DND-41 (cell line): Measurements from ENCODE around the gene DLG2.

Source experiments
- ATAC-seq: fragments of 200-7000 bp; cut with Tn5 transposase; 3 replicates; pipeline ENCODE4 v1.9.1; 2021; ENCODE audit warnings: low read depth; ENCODE audit not compliant: insufficient read depth
- DNase-seq: peaks from one replicate; pipeline ENCODE4 v3.0.0-alpha.2; 2020
- H2AFZ ChIP-seq: 2 replicates; pipeline ENCODE4 v1.6.0; 2012; ENCODE audit warnings: low read depth, low read length
- H3K27ac ChIP-seq: 2 replicates; pipeline ENCODE4 v1.5.1; 2012; ENCODE audit warnings: low read length, inconsistent platforms
- H3K27me3 ChIP-seq: fragments of 200-600 bp; sonication (generic); 2 replicates; pipeline ENCODE4 v1.6.0; 2012; ENCODE audit warnings: low read length, mild to moderate bottlenecking, inconsistent platforms; ENCODE audit not compliant: insufficient read depth, poor library complexity
- H3K36me3 ChIP-seq: 2 replicates; pipeline ENCODE4 v1.5.1; 2012; ENCODE audit warnings: low read length, inconsistent platforms; ENCODE audit not compliant: insufficient read depth
- H3K4me1 ChIP-seq: 2 replicates; pipeline ENCODE4 v1.5.1; 2012; ENCODE audit warnings: mild to moderate bottlenecking, low read length; ENCODE audit not compliant: insufficient read depth
- H3K4me2 ChIP-seq: 2 replicates; pipeline ENCODE4 v1.6.0; 2012; ENCODE audit warnings: mild to moderate bottlenecking, moderate library complexity, low read length, inconsistent platforms; ENCODE audit not compliant: insufficient read depth
- H3K4me3 ChIP-seq, 2 experiments: fragments of 200-600 bp in 1 of 2; shearing (Covaris generic) in 1 of 2; 2 replicates each; pipeline ENCODE4 v1.5.1; 2012 to 2016; ENCODE audit warnings: inconsistent platforms in 2 of 2, low read length in 2 of 2, mild to moderate bottlenecking in 2 of 2, low read depth in 1 of 2, moderate library complexity in 1 of 2
- H3K79me2 ChIP-seq: 2 replicates; pipeline ENCODE4 v1.6.0; 2012; ENCODE audit warnings: low read length, inconsistent platforms; ENCODE audit not compliant: insufficient read depth
- H3K9ac ChIP-seq: 2 replicates; pipeline ENCODE4 v1.6.0; 2012; ENCODE audit warnings: low read depth, mild to moderate bottlenecking, inconsistent platforms, low read length, moderate library complexity
- H3K9me3 ChIP-seq: 2 replicates; pipeline ENCODE4 v1.5.1; 2012; ENCODE audit warnings: low read length, moderate library complexity, mild to moderate bottlenecking, inconsistent platforms; ENCODE audit not compliant: insufficient read depth, severe bottlenecking
- H4K20me1 ChIP-seq: 2 replicates; pipeline ENCODE4 v1.6.0; 2012; ENCODE audit warnings: low read length; ENCODE audit not compliant: insufficient read depth
- CTCF ChIP-seq: IDR thresholded peaks from 2 replicates; pipeline ENCODE4 v1.5.1; 2012; ENCODE audit warnings: borderline replicate concordance, low read length, moderate library complexity, mild to moderate bottlenecking; ENCODE audit not compliant: poor library complexity, severe bottlenecking; ENCODE audit errors: extremely low read depth
- EZH2 ChIP-seq: IDR thresholded peaks from 3 replicates; pipeline ENCODE4 v1.6.1; 2012; ENCODE audit warnings: borderline replicate concordance, low read depth, mild to moderate bottlenecking, moderate library complexity, low read length, inconsistent platforms; ENCODE audit not compliant: severe bottlenecking

DLG2 gene

DNA sequence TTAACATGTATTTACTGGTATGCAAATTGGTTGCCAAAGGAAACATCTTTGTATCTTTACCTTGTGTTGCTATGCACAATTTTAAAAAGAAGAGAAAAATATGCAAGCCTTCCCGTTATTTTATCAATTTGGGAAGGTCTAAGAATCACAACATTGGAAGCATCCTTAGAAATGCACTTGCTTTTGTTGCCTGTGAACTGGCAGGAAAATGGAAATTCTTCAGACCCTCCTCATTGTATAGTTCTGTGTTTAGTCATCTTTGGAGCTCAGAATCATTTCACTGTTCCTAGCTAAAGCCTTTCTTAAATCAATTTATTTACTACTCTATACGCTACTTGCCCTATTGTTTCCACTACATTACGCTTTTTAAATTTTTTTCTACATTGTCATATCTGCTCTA is 574.5 kb downstream of the DLG2 start:
- H3K9ac ChIP-seq, result no peak overlapping the region
- H3K27ac ChIP-seq, result no peak overlapping the region
- no peak for TF ChIP-seq EZH2
- TF ChIP-seq CTCF, result no peak
- no peaks in the 10 kb centered on the region for H3K4me1 ChIP-seq
- H2AFZ ChIP-seq, result no peak overlapping the region
- no peak for DNase-seq
- H4K20me1 ChIP-seq, result no peaks in the 10 kb centered on the region
- no peaks in the 10 kb centered on the region for H3K27me3 ChIP-seq
- ATAC-seq, result no peak
- no peaks in the 10 kb centered on the region for H3K36me3 ChIP-seq
- no peak overlapping the region for H3K4me2 ChIP-seq
- no peaks in the 10 kb centered on the region for H3K79me2 ChIP-seq
- no peaks in the 10 kb centered on the region for H3K9me3 ChIP-seq
- H3K4me3 ChIP-seq, result no peak overlapping the region

DNA sequence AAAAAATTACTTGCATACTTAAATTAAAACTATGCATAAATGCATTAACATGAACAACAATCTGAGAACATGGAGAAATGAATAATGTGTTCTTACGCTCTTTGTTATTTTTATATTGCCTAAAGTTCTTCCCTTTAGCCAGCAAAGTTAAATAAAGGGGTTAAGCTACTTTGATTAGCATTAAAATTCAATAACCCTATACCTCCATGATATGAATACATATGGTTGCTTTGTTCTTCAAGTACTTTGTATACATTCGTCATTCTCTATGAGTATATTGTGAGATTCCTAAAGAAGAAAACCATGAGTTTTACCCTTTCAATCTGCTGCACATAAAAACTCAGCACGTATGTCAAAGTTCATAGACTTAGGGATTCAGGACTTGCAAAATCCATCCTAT is 578.3 kb downstream of the DLG2 start:
- H3K79me2 ChIP-seq, result no peaks in the 10 kb centered on the region
- TF ChIP-seq EZH2, result no peak
- H2AFZ ChIP-seq, result no peak overlapping the region
- no peak overlapping the region for H3K27ac ChIP-seq
- ATAC-seq (no peak), DNase-seq (no peak)
- no peak overlapping the region for H3K9ac ChIP-seq
- no peaks in the 10 kb centered on the region for H3K27me3 ChIP-seq
- H3K4me1 ChIP-seq, result no peaks in the 10 kb centered on the region
- no peaks in the 10 kb centered on the region for H3K36me3 ChIP-seq
- no peaks in the 10 kb centered on the region for H3K9me3 ChIP-seq
- no peaks in the 10 kb centered on the region for H4K20me1 ChIP-seq
- H3K4me2 ChIP-seq, result no peak overlapping the region
- no peak overlapping the region for H3K4me3 ChIP-seq

GRCh38 chr11:85045716-85046115 is 581.4 kb downstream of the DLG2 start:
- Histone ChIP-seq H4K20me1 (no peaks in the 10 kb centered on the region), H3K9ac (no peak overlapping the region), H2AFZ (no peak overlapping the region), H3K79me2 (no peaks in the 10 kb centered on the region), H3K4me3 (no peak overlapping the region), H3K9me3 (no peaks in the 10 kb centered on the region), H3K4me1 (no peaks in the 10 kb centered on the region), H3K27me3 (no peaks in the 10 kb centered on the region), H3K27ac (no peak overlapping the region), H3K4me2 (no peak overlapping the region), H3K36me3 (no peaks in the 10 kb centered on the region)
- no peak for ATAC-seq
- no peak for TF ChIP-seq CTCF
- TF ChIP-seq EZH2, result no peak
- no peak for DNase-seq

DNA sequence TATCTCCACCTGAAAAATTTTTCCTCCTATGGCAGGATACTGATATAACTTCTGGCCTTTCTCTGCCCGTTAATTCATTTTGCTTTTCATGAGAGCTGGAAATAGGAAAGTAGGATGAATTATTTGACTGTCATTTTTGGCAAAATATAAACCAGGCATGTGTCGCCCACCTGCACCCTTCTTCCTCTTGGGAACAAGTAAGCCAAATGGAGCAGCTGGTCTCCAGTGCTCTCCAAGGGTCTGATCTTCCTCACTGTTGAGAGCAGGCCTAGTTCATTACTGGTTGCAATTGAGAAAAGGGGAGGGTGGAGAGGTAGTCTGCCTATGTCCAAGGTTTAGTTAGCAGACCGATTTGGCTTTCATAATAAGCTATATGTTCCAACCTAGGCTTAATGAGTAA is 582.2 kb downstream of the DLG2 start:
- TF ChIP-seq EZH2, result no peak
- no peak for TF ChIP-seq CTCF

More for the DNA sequence above, 582.2 kb downstream of the DLG2 start:
- Histone ChIP-seq H3K27ac (no peak overlapping the region), H2AFZ (no peak overlapping the region), H3K79me2 (no peaks in the 10 kb centered on the region), H3K27me3 (no peaks in the 10 kb centered on the region), H3K4me1 (no peaks in the 10 kb centered on the region), H3K4me2 (no peak overlapping the region), H3K36me3 (no peaks in the 10 kb centered on the region), H3K4me3 (no peak overlapping the region), H4K20me1 (no peaks in the 10 kb centered on the region), H3K9ac (no peak overlapping the region), H3K9me3 (no peaks in the 10 kb centered on the region)
- no peak for DNase-seq
- no peak for ATAC-seq
